Hippocampal formation (tissue), 2 donors: ENCODE measurements around the gene SUN5.
"Not testable (repeated sequence)": the region's sequence is repeated elsewhere in the genome, so short reads cannot be mapped to it uniquely, and the experiment has no call there.

Experiments
- DNase-seq, 2 donors: peaks; one replicate each; lab custom pipeline; 2025; lab: John Stamatoyannopoulos, UW

SUN5 gene

GRCh38 chr20:32977281-32978008 lies 26.8 kb downstream of the SUN5 start:
- DNase-seq = no peak

GRCh38 chr20:32976746-32977145 lies 27.5 kb downstream of the SUN5 start:
- no peak for DNase-seq

- no peak for DNase-seq
These were observed 28.2 kb downstream of the SUN5 start for GRCh38 chr20:32975698-32976674.

GRCh38 chr20:32975121-32975520 lies 29.1 kb downstream of the SUN5 start:
- DNase-seq = not testable (repeated sequence)

- DNase-seq = not testable (repeated sequence)
These were observed 29.8 kb downstream of the SUN5 start for GRCh38 chr20:32974204-32975064.

- no peak for DNase-seq
These were observed 31.0 kb downstream of the SUN5 start for GRCh38 chr20:32973077-32973717.

GRCh38 chr20:32972181-32973076 lies 31.8 kb downstream of the SUN5 start:
- no peak for DNase-seq

GRCh38 chr20:32971703-32972161 lies 32.5 kb downstream of the SUN5 start:
- no peak for DNase-seq

GRCh38 chr20:32970973-32971300 lies 33.3 kb downstream of the SUN5 start:
- no peak for DNase-seq

- DNase-seq = no peak
These were observed 33.9 kb downstream of the SUN5 start for GRCh38 chr20:32970115-32970972.

- no peak for DNase-seq
These were observed 34.7 kb downstream of the SUN5 start for GRCh38 chr20:32969356-32970114.

GRCh38 chr20:32968478-32969241 lies 35.6 kb downstream of the SUN5 start:
- no peak for DNase-seq

- no peak for DNase-seq
These were observed 36.2 kb downstream of the SUN5 start for GRCh38 chr20:32967961-32968457.

- DNase-seq = no peak
These were observed 37.1 kb downstream of the SUN5 start for GRCh38 chr20:32966881-32967781.

- no peak for DNase-seq
These were observed 37.9 kb downstream of the SUN5 start for GRCh38 chr20:32966382-32966781.

GRCh38 chr20:32965581-32966373 lies 38.5 kb downstream of the SUN5 start:
- DNase-seq = no peak
